ENCODE results near the gene PCBD2. TPM values are rescaled to one million over a fixed set of nuclear protein-coding genes. Genes with fewer than 3 reads are reported as not detected.
A peak's percentile ranks its signal among the peaks of the same experiment; 100 is the strongest.

PCBD2 gene
- total and polyA plus RNA-seq, 2 of the 8 experiments (the other 6 are each of a cell fraction or from before 2014, with no cell fraction given), result 4.8 to 10.3 TPM

- H3K18ac ChIP-seq (ENCODE audit: extremely low read depth, low read length), result no peak overlapping the region
- no peak overlapping the region for H2AFZ ChIP-seq (ENCODE audit: low read length)
- H3K79me1 ChIP-seq (ENCODE audit: low read depth, low read length), result no peaks in the 10 kb centered on the region
- WGBS, 2 experiments (ENCODE audit: extremely low coverage in 1 of 2, insufficient coverage in 1 of 2, insufficient read length in 1 of 2, insufficient replicate concordance in 2 of 2, low coverage in 1 of 2, low lambda C conversion rate in 2 of 2, missing lambda C conversion rate in 1 of 2), result 94% methylated on average over 1 of the region's 1 CpG; no CpG with 5 or more reads in 1 of the 2 experiments
- TF ChIP-seq SP2 (IDR thresholded peaks at IDR 0.05; ENCODE audit: low read length) (no peak), HDAC6 (IDR thresholded peaks at IDR 0.05; ENCODE audit: low read depth, low read length) (no peak), CEBPB (IDR thresholded peaks at IDR 0.05; ENCODE audit: low read depth, low read length) (peak; percentile 22; the same call in 1 of the 2 replicates)
- no peak overlapping the region for H4K8ac ChIP-seq (ENCODE audit: extremely low read depth, insufficient read depth, low read length)
- no peak overlapping the region for H3K27ac ChIP-seq (ENCODE audit: low read depth, low read length)
- H2BK20ac ChIP-seq (ENCODE audit: low read length), result no peak overlapping the region
- no peak overlapping the region for H2BK15ac ChIP-seq (ENCODE audit: low read length)
- no peak overlapping the region for H3K4ac ChIP-seq (replicated peaks; ENCODE audit: insufficient read length, low read depth, low read length)
- no peaks in the 10 kb centered on the region for H3K23me2 ChIP-seq (ENCODE audit: low read depth, low read length)
- H2BK120ac ChIP-seq (replicated peaks; ENCODE audit: low read depth, low read length), result no peak overlapping the region
- no peaks in the 10 kb centered on the region for H3K4me1 ChIP-seq (replicated peaks in 1 of 4; ENCODE audit: control insufficient read depth in 3 of 4, insufficient read depth in 4 of 4, low read length in 3 of 4)
- H3K9ac ChIP-seq (replicated peaks in 1 of 4; ENCODE audit: extremely low read depth in 1 of 4, low read depth in 3 of 4, low read length in 3 of 4), result no peak overlapping the region
- no peaks in the 10 kb centered on the region for H3K79me2 ChIP-seq (ENCODE audit: control insufficient read depth in 1 of 2, insufficient read depth in 2 of 2, low read length in 2 of 2)
- no peak overlapping the region for H2AK5ac ChIP-seq (ENCODE audit: low read depth, low read length)
- H3K36me3 ChIP-seq (ENCODE audit: control insufficient read depth in 2 of 4, insufficient read depth in 4 of 4, low read length in 3 of 4), result peaks cover 0 to 8% (median 0%) of the 10 kb centered on the region in 4 experiments; a peak in 2 of 8 replicates
- DNase-seq (ENCODE audit: low read depth in 1 of 2, low spot score in 2 of 2), result no peak
- H2BK5ac ChIP-seq (ENCODE audit: low read depth, low read length), result no peak overlapping the region
- H3K23ac ChIP-seq (ENCODE audit: insufficient read length), result no peak overlapping the region
- no peak overlapping the region for H3K4me3 ChIP-seq (ENCODE audit: extremely low read depth in 1 of 4, insufficient read depth in 2 of 4, low read depth in 3 of 4, low read length in 4 of 4)
- H3K56ac ChIP-seq (replicated peaks; ENCODE audit: insufficient read length, low read depth, low read length), result no peak overlapping the region
- H4K20me1 ChIP-seq (replicated peaks in 1 of 2; ENCODE audit: control insufficient read depth in 1 of 2, insufficient read depth in 2 of 2, low read length in 2 of 2), result no peaks in the 10 kb centered on the region
- no peak overlapping the region for H4K91ac ChIP-seq (replicated peaks; ENCODE audit: insufficient read length, low read length)
- H3K9me3 ChIP-seq (ENCODE audit: insufficient read depth in 2 of 2, low read depth in 1 of 2, low read length in 1 of 2), result peaks cover 26 to 29% of the 10 kb centered on the region in 2 experiments
- H3K27me3 ChIP-seq (replicated peaks in 1 of 4; ENCODE audit: control insufficient read depth in 3 of 4, extremely low read depth in 1 of 4, insufficient read depth in 3 of 4, low read length in 3 of 4), result no peaks in the 10 kb centered on the region
- H4K5ac ChIP-seq (ENCODE audit: insufficient read length, low read depth, low read length), result no peak overlapping the region
- no peak overlapping the region for H3K14ac ChIP-seq (ENCODE audit: insufficient read length)
- no peak overlapping the region for H3K4me2 ChIP-seq (ENCODE audit: insufficient read depth in 1 of 2, low read depth in 2 of 2, low read length in 2 of 2)
- ChIA-PET CTCF (ENCODE audit: partially characterized antibody) (no interaction called here), POLR2A (ENCODE audit: partially characterized antibody) (no interaction called here)
- no peak overlapping the region for H2BK12ac ChIP-seq (ENCODE audit: low read depth, low read length)
- FAIRE-seq, result no peak
Measured at GRCh38 chr5:134976841-134977240, 71.9 kb downstream of the PCBD2 start.
